HEK293 (cell line): ENCODE data around the gene NUDT8.

ENCODE experiments used
- BCL11A ChIP-seq: fragments of 450-650 bp; formaldehyde crosslinking; IDR thresholded peaks from 2 replicates; pipeline ENCODE4 v1.5.1; 2016; ENCODE audit warnings: low read depth, missing biosample characterization, missing genetic modification characterization
- KLF8 ChIP-seq: fragments of 450-650 bp; formaldehyde crosslinking; IDR thresholded peaks from 2 replicates; pipeline ENCODE4 v1.5.1; 2016; ENCODE audit warnings: missing biosample characterization, missing genetic modification characterization
- RBAK ChIP-seq: fragments of 450-650 bp; formaldehyde crosslinking; IDR thresholded peaks from 2 replicates; pipeline ENCODE4 v1.5.1; 2016; ENCODE audit warnings: missing biosample characterization, missing genetic modification characterization
- SETDB1 ChIP-seq: IDR thresholded peaks from one replicate; pipeline ENCODE4 v1.6.1; 2017; ENCODE audit warnings: mild to moderate bottlenecking, low read length, moderate library complexity, mixed read lengths; ENCODE audit not compliant: insufficient read length
- ZFP37 ChIP-seq: fragments of 450-650 bp; formaldehyde crosslinking; IDR thresholded peaks from 2 replicates; pipeline ENCODE4 v1.5.1; 2016; ENCODE audit warnings: missing biosample characterization, missing genetic modification characterization
- ZNF140 ChIP-seq: fragments of 450-650 bp; formaldehyde crosslinking; IDR thresholded peaks from 2 replicates; pipeline ENCODE4 v1.5.1; 2016; ENCODE audit warnings: missing biosample characterization, missing genetic modification characterization
- ZNF175 ChIP-seq: fragments of 450-650 bp; formaldehyde crosslinking; IDR thresholded peaks from 2 replicates; pipeline ENCODE4 v1.5.1; 2016; ENCODE audit warnings: missing biosample characterization, missing genetic modification characterization
- ZNF24 ChIP-seq: fragments of 450-650 bp; formaldehyde crosslinking; IDR thresholded peaks from 2 replicates; pipeline ENCODE4 v1.5.1; 2016; ENCODE audit warnings: missing biosample characterization, missing genetic modification characterization
- ZNF292 ChIP-seq: fragments of 450-650 bp; formaldehyde crosslinking; IDR thresholded peaks from 2 replicates; pipeline ENCODE4 v1.5.1; 2016; ENCODE audit warnings: low read depth, missing biosample characterization, missing genetic modification characterization, borderline replicate concordance
- ZNF423 ChIP-seq: fragments of 450-650 bp; formaldehyde crosslinking; IDR thresholded peaks from 2 replicates; pipeline ENCODE4 v1.5.1; 2016; ENCODE audit warnings: missing biosample characterization, missing genetic modification characterization
- ZNF530 ChIP-seq: fragments of 450-650 bp; formaldehyde crosslinking; IDR thresholded peaks from 2 replicates; pipeline ENCODE4 v1.5.1; 2016; ENCODE audit warnings: low read depth, missing biosample characterization, missing genetic modification characterization
- TF ChIP-seq, protein P1 (sequence below): fragments of 450-650 bp; formaldehyde crosslinking; IDR thresholded peaks from 2 replicates; pipeline ENCODE4 v1.5.1; 2016; ENCODE audit warnings: missing biosample characterization, missing genetic modification characterization
- TF ChIP-seq, protein P2 (sequence below): fragments of 450-650 bp; formaldehyde crosslinking; IDR thresholded peaks from 2 replicates; pipeline ENCODE4 v1.5.1; 2017; ENCODE audit warnings: missing biosample characterization, missing genetic modification characterization
- TF ChIP-seq, protein P3 (sequence below): fragments of 450-650 bp; IDR thresholded peaks from 2 replicates; pipeline ENCODE4 v1.5.1; 2018; ENCODE audit warnings: missing biosample characterization, missing genetic modification characterization

DNA sequence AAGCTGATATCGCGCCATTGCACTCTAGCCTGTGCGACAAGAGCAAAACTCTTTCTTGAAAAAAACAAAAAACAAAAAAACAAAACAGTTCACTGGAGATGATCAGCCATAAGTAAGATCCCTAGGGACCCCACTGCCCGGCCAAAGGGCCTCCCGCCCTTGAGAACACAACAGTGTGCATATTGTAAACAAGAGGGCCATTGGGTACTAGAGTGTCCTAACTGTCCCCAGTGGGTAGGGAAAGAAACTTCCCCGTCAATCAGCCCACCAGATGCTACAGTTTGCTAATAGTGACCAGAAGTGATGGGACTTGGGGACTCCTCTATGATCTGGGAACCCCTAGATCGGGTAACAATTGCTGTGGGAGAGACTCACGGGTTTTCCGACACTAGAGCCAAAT lies 24.5 kb upstream of the NUDT8 start:
- TF ChIP-seq, protein P1, sequence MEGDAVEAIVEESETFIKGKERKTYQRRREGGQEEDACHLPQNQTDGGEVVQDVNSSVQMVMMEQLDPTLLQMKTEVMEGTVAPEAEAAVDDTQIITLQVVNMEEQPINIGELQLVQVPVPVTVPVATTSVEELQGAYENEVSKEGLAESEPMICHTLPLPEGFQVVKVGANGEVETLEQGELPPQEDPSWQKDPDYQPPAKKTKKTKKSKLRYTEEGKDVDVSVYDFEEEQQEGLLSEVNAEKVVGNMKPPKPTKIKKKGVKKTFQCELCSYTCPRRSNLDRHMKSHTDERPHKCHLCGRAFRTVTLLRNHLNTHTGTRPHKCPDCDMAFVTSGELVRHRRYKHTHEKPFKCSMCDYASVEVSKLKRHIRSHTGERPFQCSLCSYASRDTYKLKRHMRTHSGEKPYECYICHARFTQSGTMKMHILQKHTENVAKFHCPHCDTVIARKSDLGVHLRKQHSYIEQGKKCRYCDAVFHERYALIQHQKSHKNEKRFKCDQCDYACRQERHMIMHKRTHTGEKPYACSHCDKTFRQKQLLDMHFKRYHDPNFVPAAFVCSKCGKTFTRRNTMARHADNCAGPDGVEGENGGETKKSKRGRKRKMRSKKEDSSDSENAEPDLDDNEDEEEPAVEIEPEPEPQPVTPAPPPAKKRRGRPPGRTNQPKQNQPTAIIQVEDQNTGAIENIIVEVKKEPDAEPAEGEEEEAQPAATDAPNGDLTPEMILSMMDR (tag by site-specific recombination): no peak
- TF ChIP-seq ZNF140: no peak
- TF ChIP-seq, protein P2, sequence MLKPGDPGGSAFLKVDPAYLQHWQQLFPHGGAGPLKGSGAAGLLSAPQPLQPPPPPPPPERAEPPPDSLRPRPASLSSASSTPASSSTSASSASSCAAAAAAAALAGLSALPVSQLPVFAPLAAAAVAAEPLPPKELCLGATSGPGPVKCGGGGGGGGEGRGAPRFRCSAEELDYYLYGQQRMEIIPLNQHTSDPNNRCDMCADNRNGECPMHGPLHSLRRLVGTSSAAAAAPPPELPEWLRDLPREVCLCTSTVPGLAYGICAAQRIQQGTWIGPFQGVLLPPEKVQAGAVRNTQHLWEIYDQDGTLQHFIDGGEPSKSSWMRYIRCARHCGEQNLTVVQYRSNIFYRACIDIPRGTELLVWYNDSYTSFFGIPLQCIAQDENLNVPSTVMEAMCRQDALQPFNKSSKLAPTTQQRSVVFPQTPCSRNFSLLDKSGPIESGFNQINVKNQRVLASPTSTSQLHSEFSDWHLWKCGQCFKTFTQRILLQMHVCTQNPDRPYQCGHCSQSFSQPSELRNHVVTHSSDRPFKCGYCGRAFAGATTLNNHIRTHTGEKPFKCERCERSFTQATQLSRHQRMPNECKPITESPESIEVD (tag by site-specific recombination): no peak
- TF ChIP-seq, protein P3, sequence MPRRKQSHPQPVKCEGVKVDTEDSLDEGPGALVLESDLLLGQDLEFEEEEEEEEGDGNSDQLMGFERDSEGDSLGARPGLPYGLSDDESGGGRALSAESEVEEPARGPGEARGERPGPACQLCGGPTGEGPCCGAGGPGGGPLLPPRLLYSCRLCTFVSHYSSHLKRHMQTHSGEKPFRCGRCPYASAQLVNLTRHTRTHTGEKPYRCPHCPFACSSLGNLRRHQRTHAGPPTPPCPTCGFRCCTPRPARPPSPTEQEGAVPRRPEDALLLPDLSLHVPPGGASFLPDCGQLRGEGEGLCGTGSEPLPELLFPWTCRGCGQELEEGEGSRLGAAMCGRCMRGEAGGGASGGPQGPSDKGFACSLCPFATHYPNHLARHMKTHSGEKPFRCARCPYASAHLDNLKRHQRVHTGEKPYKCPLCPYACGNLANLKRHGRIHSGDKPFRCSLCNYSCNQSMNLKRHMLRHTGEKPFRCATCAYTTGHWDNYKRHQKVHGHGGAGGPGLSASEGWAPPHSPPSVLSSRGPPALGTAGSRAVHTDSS: no peak
- no peak for TF ChIP-seq BCL11A (tag by site-specific recombination)
- TF ChIP-seq ZNF292: no peak
- TF ChIP-seq ZNF175 (tag by site-specific recombination): no peak
- no peak for TF ChIP-seq ZNF24 (tag by site-specific recombination)
- no peak for TF ChIP-seq ZFP37
- no peak for TF ChIP-seq KLF8 (tag by site-specific recombination)
- TF ChIP-seq SETDB1: no peak
- no peak for TF ChIP-seq ZNF530 (tag by site-specific recombination)
- TF ChIP-seq RBAK (tag by site-specific recombination): no peak
- TF ChIP-seq ZNF423: no peak
